GM13976 (cell line): ENCODE measurements around the gene RNF166.

Experiments used
- DNase-seq: peaks from one replicate; pipeline ENCODE4 v3.0.0; 2012; ENCODE audit warnings: low spot score
- in situ Hi-C: fragments of 300-500 bp; cut with MboI; formaldehyde crosslinking; loops from one replicate; pipeline ENCODE4 v1.12.0; 2022; ENCODE audit warnings: low sequenced_read_pairs, mixed read lengths, inconsistent platforms; ENCODE audit not compliant: unreplicated experiment
- TF ChIP-seq, protein P1 (sequence below): IDR thresholded peaks from 2 replicates; pipeline ENCODE4 v1.5.1; 2012; ENCODE audit warnings: borderline replicate concordance, mild to moderate bottlenecking; ENCODE audit not compliant: insufficient read depth; ENCODE audit errors: extremely low read depth, missing control alignments, control extremely low read depth

Gene RNF166

DNA sequence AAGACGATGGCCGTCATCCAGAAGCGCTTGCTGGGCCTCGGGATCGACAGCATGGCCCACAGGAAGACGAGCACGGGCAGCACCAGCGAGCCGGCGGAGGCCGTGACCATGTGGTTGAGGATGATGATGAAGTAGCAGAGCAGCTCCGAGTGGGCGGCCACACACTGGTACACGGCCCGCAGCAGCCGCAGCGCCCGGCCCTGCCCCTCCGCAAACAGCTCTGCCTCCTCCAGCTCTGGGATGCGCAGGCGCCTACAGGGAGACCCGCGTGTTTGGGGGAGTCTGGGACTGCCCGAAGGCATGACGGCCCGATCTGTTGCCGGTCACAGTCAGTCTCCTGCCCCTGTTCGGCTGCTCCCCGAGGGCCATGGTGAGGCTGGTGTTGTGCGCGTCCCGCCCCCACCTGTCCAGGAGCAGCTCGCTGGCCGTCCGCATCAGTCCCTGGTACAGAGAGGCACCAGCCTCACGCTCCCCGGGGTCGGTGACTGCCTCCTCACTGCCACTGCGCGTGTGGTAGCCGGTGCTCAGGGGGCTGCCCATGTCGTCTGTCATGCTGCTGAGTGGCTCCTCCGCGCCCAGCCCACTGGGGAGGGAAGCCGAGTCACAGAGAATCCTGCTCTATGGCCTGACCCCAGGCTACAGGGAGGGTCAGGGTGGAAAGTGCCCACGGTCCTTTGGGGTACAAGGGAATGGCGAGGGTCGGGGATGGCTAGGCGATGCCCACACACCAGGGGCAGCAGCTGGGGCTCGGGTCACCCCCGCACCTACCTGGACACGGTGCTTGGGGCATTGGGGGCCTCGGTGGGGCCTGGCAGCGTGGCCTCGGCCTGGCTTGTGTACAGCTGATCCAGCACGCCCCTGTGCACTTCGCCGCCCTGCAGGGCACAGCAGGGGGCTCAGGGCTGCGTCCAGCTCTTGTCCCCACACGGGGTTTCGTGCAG lies 15.9 kb upstream of the RNF166 start:
- TF ChIP-seq, protein P1, sequence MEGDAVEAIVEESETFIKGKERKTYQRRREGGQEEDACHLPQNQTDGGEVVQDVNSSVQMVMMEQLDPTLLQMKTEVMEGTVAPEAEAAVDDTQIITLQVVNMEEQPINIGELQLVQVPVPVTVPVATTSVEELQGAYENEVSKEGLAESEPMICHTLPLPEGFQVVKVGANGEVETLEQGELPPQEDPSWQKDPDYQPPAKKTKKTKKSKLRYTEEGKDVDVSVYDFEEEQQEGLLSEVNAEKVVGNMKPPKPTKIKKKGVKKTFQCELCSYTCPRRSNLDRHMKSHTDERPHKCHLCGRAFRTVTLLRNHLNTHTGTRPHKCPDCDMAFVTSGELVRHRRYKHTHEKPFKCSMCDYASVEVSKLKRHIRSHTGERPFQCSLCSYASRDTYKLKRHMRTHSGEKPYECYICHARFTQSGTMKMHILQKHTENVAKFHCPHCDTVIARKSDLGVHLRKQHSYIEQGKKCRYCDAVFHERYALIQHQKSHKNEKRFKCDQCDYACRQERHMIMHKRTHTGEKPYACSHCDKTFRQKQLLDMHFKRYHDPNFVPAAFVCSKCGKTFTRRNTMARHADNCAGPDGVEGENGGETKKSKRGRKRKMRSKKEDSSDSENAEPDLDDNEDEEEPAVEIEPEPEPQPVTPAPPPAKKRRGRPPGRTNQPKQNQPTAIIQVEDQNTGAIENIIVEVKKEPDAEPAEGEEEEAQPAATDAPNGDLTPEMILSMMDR: no peak
- in situ Hi-C loops: no loop called here
- no peak for DNase-seq

DNA sequence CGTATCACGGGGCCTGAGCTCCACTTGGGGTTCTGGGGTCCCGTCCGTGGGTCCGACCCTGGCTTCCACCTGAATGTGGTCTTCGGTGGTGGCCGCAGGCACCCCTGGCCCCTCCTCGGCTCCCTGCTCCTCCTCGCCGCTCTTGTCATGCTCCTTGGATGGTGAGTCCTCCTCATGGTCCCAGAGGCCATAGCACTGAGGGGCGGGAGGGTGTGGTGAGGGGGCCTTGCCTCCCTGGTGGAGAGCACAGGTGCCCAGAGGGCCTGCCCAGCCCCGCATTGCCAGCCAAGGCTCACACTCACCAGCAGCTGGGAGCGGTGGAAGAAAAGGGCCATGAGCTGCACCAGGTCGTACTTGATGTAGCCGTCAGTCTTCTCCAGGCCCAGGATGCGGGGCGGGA lies 15.0 kb upstream of the RNF166 start:
- in situ Hi-C loops: no loop called here
- DNase-seq: no peak
- TF ChIP-seq, protein P1: no peak

DNA sequence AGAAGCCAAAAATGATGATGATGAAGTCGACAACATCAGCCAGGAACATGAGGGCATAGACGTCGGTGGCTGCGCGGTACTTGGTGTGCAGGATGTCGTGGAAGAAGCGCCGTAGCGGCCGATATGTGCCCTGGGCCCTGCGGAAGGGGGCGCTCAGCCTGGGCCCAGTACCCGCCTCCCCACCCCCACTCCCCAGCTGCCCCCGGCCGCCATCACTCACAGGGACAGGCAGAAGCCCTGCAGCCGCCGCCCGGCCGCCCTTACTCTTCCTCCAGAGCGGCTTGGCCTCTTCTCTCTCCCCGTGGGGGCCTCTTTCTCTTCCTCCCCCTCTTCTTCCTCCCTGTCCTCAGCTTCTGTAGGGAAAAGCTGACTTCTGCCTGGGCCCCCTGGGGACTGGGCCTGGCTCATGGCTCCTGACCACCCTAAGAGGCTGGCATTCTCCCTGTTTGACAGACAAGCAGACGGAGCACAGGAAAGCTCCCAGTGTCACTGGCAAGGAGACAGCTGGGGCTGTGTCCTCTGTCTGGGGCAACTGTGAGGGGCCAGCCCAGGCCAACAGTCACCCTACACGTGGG lies 14.3 kb upstream of the RNF166 start:
- DNase-seq: no peak
- in situ Hi-C loops: no loop called here
- TF ChIP-seq, protein P1: no peak

DNA sequence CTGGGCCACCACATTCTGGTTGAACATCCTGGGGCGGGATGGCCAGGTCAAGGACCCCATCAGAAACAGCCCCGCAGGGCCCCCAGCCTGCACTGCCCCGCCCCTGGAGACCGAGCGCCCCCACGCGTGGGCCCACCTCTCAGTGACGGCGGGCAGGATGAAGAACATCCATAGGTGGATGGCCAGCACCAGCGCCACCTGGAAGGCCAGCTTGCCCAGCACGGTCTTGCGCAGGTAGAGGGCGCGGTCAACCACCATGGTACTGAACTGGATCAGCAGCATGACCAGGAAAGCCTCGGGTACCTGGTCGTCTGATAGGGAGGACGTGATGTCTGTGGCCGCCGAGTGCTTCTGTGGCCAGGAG lies 13.7 kb upstream of the RNF166 start:
- DNase-seq: no peak
- in situ Hi-C loops: no loop called here
- TF ChIP-seq, protein P1: no peak

DNA sequence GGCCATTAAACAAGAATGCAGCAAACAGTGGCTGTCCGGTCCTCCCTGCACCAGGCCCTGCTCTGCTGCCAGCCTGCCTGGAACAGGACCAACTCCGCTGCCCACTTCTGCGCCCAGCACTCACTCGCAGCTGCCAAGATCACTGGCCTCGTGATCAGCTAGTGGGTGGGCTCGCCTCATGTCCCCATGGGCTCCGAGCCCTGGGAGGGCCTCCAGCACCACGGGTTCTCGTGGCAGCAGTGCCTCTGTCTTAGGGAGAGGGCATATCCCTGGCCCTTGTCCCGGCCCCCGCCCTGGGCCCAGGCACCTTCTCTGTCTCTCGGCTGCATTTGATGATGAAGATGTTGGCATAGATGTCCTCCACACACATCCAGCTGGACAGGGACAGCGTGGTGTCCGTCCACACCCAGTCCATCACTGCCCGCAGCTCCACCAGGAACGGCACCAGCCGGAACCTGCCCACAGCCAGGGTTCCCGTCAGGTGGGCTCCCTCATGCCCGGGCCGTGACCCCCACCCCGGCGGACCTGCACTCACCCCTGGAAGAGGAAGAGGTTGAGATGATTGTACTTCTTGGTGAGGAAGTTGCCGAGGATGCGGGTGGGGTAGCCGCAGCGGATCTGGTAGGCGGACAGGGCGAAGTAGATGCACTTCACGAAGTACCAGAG lies 13.2 kb upstream of the RNF166 start:
- DNase-seq: no peak
- TF ChIP-seq, protein P1: no peak
- in situ Hi-C loops: no loop called here

DNA sequence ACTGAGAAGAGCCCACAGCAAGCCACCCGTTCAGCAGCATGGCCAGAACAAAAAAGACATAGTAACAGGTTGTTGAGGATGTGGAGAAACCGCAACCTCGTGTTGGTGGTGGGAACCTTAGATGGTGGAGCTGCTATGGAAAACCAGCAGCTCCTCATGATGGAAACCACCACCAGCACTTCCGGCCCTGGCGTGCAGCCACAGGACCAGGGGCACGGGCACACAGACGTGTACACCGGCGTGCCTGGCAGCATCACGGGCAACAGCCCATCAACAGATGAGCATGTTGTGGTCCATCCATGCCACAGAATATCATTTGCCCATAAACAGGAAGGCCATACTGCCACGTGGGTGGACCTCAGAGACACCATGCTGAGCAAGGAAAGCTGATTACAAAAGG lies 12.0 kb upstream of the RNF166 start:
- TF ChIP-seq, protein P1: no peak
- no peak for DNase-seq
- in situ Hi-C loops: no loop called here
